ENCODE results near the gene WDR45.
A peak's percentile ranks its signal among the peaks of the same experiment; 100 is the strongest.

The WDR45 gene

GRCh38 chrX:49043220-49043986 is 36.3 kb downstream of the WDR45 start, which contains the start of gene TFE3:
TSS of gene TFE3 (minus strand) at chrX:49043357. CDS start at chrX:49043226, 131 bp downstream.
- peak; percentile 97 to 98 for DNase-seq (ENCODE audit: low read depth in 2 of 2)

DNA sequence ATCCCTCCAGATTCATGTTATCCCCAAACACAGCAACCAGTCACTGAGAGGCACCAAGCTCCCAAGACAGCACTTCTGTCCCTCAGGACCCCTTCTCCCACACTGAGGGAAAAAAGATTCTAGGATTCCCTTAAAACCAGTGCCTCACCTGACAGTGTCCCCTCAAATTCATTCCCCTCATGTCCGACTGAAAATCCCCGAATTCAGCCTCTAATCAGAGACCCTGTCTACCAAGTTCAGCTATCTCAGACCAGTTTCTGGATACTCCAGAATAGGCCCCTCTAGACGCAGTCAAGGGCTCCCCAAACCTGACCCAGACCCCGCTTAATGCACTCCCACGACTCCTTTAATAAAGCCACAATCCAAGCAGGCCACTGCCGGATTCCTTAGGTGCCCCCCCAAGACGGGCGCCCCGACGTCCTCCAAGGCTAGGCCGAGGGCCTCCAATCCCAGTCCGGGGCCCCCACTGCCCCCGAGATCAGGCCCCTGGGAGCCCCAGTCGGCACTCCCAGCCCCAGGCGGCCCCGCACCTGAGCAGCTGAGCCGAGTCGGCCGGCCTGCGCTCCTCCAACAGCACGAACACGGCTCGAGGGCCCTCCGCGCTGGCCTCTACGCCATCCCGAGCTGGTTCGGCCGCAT is 37.0 kb downstream of the WDR45 start:
- no peak for DNase-seq (ENCODE audit: low read depth in 2 of 2)

DNA sequence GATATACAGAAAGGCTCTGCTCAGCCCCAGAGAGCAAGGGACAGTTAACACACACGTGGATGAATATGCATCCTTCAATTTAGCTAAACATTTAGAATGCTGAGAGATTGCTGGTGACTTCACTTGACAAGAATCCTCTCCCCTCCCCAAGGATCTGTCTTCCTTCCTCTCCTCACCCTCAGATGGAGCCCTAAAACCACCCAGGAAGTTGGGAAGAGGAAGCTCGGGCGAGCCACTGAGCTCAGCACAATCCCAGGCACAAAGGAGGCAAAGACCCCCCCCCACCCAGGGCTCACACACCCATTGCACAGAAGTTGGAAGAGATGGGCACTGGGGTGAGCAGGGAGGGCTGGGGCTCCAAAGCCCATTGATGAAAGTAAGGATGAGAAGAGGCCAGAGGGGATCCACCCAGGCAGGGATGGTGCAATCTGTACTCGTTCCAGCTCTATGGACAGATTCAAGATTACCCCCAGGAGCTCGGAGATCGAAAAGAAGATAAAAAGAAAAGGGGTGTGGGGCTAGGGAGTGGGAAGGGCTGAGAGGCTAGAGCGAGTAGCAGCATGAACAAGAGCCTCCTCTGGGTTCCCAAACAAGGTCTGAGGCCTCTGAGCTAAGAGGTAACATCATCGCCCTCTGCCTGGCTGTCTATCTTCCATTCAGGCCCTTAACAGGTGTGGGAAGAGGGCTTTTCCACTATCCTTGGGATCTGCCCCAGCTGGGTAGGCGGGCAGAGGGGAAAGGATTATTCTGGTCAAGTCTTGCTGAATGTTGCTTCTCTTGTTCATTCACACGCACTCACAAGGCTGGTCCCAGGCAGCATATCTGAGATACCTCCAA is 37.7 kb downstream of the WDR45 start:
- DNase-seq (ENCODE audit: low read depth in 2 of 2) = peak; percentile 44 to 49

GRCh38 chrX:49040376-49040955 is 39.2 kb downstream of the WDR45 start:
- no peak for DNase-seq (ENCODE audit: low read depth in 2 of 2)

- peak; percentile 92 to 93 for DNase-seq (ENCODE audit: low read depth in 2 of 2)
These were observed 39.9 kb downstream of the WDR45 start for GRCh38 chrX:49039598-49040375.

- DNase-seq (ENCODE audit: low read depth in 2 of 2) = no peak
These were observed 41.7 kb downstream of the WDR45 start for GRCh38 chrX:49037883-49038475.

DNA sequence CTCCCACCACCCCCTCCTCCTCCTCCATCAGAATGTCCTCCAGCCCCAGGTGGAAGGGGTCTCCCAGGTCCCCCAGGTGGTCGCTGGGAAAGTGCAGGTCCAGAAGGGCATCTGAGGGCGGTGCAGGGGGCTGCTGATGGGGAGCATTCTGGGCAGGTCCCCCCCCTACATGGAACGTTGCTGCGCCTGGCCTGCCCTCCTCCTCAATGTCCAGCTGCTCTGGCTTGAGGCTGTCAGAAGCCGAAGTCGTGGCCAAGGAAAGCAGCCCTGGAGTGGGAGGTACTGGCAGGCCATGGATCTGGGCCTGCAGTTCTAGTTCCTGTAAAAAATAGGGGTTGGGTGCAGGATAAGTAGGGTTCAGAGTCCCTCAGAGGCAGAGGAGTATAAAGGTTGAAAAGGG is 49.4 kb downstream of the WDR45 start:
- no peak for DNase-seq (ENCODE audit: low read depth in 2 of 2)

DNA sequence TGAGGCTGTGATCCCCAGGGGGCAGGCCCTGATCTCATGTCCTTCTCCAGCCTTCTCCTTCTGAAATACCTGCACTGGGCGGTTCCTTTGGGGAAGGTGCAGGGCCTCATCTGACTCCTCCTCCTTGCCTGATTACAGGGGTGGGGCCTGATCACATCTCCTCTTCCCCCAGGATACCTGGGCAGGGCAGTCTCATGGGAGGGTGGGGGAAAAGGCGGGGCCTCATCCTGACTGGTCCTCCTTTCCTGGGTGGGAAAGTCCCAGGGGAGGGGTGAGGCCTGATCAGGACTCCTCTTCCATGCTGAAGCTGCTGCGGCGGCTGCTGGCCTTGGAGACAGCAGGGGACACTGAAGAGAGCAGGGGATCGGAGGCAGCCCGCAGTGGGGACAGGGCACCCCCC is 49.8 kb downstream of the WDR45 start:
- DNase-seq (ENCODE audit: low read depth in 2 of 2) = no peak
